Stimulated activated CD4-positive, alpha-beta T cell treated with anti-CD3 and anti-CD28 coated beads, Interleukin-2, amount 100 ng/mL, for 24 hours (primary cell): ENCODE results near the gene SLC31A2.

Source experiments
- DNase-seq, 2 donors: peaks; one replicate each; pipeline ENCODE4 v3.0.0-alpha.2; 2020

The SLC31A2 gene

DNA sequence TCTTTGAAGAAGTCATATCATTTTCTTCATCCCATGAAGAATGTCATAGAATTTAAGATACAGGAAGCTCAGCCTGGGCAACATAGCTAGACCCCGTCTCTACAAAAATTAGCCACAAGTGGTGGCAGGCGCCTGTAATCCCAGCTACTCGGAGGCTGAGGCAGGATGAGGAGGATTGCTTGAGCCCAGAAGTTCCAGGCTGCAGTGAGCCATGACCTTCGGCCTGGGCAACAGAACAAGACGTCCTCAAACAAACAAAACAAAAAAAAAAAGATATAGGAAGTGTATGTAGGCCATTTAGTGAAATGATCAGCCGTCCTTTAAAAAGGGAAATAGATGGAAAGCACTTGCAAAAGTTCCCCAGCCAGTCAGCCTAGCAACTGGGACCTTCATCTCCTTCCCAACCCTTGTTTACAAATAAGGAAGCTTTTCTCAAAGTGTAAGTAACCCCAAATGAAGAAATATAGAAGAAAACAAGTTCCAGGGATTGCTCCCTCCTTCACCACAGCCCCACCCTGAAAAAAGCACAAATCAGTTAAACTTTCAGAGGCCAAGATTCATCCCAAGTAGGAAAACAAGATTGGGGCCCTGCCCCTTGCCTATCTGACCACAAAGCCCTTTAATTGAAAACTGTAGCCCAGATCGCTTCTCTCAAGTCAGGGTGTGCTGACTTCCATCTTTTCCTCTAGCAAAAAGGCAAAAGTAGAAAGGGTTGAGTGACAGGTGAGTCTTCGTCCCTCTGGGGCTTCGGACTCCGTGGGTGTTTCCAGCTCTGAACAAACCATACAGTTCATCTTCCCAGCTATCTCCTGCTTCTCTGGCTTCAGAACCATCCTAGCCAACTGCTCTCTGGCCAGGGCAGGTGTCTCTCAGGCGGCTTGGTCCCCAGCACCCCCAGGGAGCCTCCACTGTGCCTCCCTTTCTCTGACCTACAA, 1.2 kb downstream of the SLC31A2 start:
- no peak for DNase-seq

- DNase-seq = no peak
Observed at GRCh38 chr9:113152699-113153098, 1.9 kb downstream of the SLC31A2 start.

GRCh38 chr9:113153599-113153998, 2.8 kb downstream of the SLC31A2 start:
- DNase-seq = no peak

- no peak for DNase-seq
Observed at GRCh38 chr9:113154471-113154870, 3.7 kb downstream of the SLC31A2 start.

- no peak for DNase-seq
Observed at GRCh38 chr9:113154946-113155345, 4.1 kb downstream of the SLC31A2 start.

- DNase-seq = peak; percentile 30 to 35
Observed at GRCh38 chr9:113155911-113156588, 5.2 kb downstream of the SLC31A2 start.

DNA sequence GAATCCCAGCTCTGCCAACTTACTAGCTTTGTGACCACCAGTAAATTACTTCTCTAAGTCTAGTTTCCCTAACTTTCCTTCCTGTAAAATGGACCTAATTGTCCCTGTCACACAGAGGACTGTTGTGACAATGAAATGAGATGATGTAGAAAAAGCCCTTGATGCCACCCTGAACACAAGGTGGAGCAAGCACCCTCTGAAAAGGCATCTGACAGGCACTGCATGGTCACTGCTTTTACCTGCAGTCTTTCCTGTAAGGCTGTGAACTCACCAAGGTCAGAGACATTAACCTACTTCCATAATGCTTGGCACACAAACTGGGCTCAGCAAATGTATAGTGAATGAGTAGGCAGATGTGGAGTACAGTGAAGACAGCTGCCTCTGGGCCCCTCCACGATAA, 6.1 kb downstream of the SLC31A2 start:
- no peak for DNase-seq

- no peak for DNase-seq
Observed at GRCh38 chr9:113158446-113158845, 7.6 kb downstream of the SLC31A2 start.

DNA sequence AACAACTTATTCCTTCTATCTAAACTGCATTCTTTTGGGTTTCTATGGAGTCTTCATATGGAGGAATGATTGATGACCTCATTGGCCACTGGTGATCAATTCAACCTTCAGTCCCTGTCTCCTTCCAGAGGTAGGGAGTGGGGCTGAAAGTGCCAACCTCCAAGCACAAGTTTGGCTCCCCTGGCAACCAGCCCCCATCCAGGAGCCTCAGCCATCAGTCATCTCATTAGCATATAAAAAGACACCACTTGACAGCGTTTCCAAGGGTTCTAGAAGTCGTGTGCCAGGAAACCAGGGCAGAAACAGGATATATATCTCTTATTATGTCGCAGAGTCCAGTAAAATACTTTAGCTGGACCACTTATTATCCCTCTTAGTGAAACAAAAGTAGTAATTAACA, 9.8 kb downstream of the SLC31A2 start:
- DNase-seq = no peak

DNA sequence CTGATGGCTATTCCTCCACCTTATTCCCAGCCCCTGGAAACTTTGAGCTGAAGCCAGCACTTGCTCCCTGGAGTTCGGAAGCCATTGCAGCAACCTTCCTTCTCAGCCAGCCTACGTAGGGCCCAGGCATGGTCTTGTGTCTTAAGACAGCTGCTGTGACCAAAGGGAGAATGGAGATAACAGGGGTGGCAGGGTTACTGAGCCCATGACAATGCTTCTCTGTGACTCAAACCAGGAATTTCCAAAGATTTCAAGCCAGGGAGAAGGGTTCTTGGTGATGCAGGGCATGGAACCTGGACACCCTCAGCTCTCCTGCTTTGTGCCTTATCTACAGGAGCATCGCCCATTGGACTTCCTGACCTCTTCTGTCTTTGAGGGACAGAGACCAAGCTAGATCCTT, 12.2 kb downstream of the SLC31A2 start:
- DNase-seq = no peak

GRCh38 chr9:113164536-113165300, 13.9 kb downstream of the SLC31A2 start:
- DNase-seq = no peak

DNA sequence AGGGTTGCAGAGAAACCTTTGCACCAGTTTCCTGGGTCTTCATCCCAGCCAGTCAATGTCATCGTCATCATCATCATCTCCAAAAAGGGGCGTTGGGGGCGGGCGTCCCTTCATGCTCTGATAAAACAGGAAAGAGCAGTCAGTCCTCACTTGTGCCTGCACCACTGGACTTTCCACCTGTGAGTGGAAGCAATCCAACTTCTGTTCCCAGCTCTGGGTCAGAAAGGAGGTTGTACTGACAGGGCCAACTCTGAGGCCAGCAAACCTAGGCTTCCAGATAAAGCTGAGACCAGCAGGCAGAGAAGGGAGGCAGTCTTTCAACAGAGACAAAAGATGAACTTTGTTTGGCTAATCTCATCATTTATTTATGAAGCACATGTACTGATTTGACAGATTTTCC, 15.2 kb downstream of the SLC31A2 start:
- DNase-seq = no peak

DNA sequence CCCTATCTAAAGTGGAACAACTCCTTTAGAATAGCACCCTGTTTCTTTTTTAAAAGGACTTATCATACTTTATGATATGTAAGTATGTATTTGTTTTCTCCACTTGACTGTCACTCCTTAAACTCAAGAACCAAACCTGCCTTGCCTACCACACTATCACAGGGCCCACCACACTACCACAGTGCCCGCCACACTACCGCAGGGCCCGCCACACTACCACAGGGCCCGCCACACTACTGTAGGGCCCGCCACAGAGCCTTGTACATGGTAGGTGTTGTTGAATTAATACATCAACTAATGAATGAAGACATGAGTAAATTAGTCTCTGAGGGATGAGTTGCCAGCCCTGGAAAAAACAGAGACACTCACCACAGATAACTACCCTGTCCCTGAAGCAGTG, 18.0 kb downstream of the SLC31A2 start:
- no peak for DNase-seq

GRCh38 chr9:113173341-113173740, 22.5 kb downstream of the SLC31A2 start:
- no peak for DNase-seq

GRCh38 chr9:113176803-113177202, 26.0 kb downstream of the SLC31A2 start:
- DNase-seq = no peak

DNA sequence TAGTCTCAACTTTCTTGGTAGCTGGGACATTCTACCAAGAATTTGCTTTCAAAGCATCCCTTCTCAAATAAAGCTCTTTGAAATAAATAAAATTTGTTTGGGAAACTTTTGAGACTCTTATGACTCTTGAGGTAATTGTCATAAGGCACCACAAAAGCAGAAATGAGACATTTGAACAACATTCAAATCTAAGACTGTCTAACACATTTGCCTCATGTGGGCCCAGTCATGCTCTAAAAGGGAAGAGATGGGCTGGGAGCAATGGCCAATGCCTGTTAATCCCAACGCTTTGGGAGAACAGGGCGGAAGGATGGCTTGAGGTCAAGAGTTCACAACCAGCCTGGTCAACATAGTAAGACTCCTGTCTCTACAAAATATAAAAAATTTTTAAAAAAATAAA, 26.4 kb downstream of the SLC31A2 start:
- no peak for DNase-seq

DNA sequence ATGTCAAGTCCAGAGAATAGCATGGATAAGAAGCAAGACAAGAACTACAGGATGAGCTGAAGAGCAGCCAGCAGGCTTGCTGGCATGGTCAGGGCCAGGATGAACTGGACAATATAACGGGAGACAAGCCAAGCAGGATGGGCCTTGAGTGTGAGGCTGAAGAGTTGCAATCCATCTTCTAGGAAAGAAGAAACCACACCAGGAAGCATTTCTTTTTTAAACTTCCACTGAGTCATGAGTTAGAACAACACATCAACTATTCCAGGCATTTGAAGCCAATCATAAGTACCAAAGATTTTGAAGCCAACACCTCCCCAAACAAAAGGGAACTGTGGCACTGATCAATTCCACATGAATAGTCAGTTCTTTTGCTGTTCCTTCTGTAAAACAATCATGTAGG, 27.3 kb downstream of the SLC31A2 start:
- DNase-seq = no peak

DNA sequence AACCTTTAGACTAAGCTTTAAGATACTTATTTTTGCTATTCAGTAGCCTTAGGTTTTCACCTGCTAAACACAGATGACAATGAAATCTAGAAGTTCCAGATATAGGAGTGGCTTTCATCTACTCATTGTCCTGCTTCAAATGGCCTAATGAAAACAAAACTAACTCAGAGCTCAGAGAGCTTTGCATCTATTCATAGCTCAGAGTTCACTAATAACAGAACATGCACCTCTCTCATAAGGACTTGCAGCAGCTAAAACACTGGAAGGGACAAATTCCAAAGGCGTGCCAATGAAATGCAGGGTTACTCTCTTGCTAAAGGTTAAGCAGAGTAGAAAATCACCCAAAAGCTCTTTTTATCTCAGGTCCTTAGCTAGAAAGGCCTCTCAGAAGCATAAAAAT, 29.0 kb downstream of the SLC31A2 start:
- no peak for DNase-seq

DNA sequence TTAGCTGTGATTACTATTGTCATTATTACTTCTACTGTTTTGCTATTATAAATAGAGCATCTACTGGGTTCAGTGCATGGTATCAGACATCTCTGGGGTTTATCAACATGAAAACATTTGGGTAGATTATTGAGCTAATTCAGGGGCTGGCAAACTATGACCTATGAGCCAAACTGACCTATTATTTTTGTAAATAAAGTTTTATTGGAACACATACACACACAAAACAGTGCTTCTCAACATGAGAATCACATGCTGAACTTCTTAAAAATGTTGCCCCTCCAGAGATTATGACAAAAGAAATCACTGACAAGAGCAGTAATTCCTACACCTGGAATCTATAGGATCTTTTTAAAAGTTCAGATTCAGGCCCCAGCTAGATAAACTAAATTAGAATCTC, 30.4 kb downstream of the SLC31A2 start:
- no peak for DNase-seq

- no peak for DNase-seq
Observed at GRCh38 chr9:113183956-113184488, 33.2 kb downstream of the SLC31A2 start.

DNA sequence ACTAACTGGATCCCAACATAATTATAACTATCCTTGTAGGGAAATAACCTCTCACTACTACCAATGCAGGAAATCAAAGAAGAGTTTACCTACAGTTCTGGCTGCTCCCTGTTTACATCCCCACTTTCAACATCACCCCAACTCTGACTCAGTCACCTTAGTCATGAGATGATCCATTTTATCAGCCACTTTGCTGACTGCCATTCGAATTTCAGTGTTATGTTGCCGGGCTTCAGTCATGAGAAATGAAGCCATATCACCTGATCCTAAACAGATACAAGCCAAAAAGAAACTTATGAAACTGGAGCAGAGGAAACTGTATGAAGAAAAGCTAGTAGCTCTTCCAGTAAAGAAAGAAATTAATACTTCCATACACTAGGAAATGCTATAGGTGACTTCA, 33.7 kb downstream of the SLC31A2 start:
- DNase-seq = no peak

- DNase-seq = no peak
Observed at GRCh38 chr9:113185271-113185670, 34.5 kb downstream of the SLC31A2 start.

- DNase-seq = no peak
Observed at GRCh38 chr9:113186137-113186755, 35.4 kb downstream of the SLC31A2 start.
